Measurements from ENCODE around the gene CMTM7. TPM values are rescaled to one million over a fixed set of nuclear protein-coding genes. Genes with fewer than 3 reads are reported as not detected.

CMTM7 gene
- total and polyA plus RNA-seq, 10 of the 15 experiments (the other 5 are each of a cell fraction or from before 2014, with no cell fraction given): 3.7 to 36.4 (median 14.7) TPM

DNA sequence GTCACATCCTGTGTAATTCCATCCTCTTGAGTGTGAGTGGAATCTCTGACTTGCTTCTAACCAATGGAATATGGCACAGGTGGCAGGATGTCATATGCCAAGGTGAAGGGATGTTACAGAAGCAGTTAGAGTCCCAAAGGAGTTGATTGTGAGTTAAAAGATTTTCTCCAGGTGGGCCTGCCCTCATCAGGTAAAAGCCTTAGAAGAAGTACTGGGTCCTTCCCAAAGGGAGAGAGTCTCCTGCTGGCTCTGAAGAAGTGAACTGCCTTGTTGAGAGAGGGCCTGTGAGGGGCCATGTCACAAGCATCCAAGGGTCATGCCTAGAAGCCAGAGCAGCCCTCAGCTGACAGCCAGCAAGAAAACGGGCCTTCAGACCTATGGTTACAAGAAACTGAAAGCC is 13.1 kb downstream of the CMTM7 start:
- 54% methylated on average over 1 of the region's 1 CpG for WGBS (ENCODE audit: insufficient coverage, insufficient replicate concordance, low lambda C conversion rate, missing lambda C conversion rate)
- no peak for TF ChIP-seq NFIC (IDR thresholded peaks at IDR 0.05; ENCODE audit: low read depth, low read length)
- TF ChIP-seq ATF7 (IDR thresholded peaks at IDR 0.05; ENCODE audit: low read depth): no peak
- no peak for TF ChIP-seq TARDBP (IDR thresholded peaks at IDR 0.05; ENCODE audit: borderline replicate concordance)
- TF ChIP-seq, protein P1, sequence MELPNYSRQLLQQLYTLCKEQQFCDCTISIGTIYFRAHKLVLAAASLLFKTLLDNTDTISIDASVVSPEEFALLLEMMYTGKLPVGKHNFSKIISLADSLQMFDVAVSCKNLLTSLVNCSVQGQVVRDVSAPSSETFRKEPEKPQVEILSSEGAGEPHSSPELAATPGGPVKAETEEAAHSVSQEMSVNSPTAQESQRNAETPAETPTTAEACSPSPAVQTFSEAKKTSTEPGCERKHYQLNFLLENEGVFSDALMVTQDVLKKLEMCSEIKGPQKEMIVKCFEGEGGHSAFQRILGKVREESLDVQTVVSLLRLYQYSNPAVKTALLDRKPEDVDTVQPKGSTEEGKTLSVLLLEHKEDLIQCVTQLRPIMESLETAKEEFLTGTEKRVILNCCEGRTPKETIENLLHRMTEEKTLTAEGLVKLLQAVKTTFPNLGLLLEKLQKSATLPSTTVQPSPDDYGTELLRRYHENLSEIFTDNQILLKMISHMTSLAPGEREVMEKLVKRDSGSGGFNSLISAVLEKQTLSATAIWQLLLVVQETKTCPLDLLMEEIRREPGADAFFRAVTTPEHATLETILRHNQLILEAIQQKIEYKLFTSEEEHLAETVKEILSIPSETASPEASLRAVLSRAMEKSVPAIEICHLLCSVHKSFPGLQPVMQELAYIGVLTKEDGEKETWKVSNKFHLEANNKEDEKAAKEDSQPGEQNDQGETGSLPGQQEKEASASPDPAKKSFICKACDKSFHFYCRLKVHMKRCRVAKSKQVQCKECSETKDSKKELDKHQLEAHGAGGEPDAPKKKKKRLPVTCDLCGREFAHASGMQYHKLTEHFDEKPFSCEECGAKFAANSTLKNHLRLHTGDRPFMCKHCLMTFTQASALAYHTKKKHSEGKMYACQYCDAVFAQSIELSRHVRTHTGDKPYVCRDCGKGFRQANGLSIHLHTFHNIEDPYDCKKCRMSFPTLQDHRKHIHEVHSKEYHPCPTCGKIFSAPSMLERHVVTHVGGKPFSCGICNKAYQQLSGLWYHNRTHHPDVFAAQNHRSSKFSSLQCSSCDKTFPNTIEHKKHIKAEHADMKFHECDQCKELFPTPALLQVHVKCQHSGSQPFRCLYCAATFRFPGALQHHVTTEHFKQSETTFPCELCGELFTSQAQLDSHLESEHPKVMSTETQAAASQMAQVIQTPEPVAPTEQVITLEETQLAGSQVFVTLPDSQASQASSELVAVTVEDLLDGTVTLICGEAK (IDR thresholded peaks at IDR 0.05; ENCODE audit: borderline replicate concordance): no peak
- no peak for TF ChIP-seq RELA (IDR thresholded peaks at IDR 0.05; ENCODE audit: borderline replicate concordance, partially characterized antibody)
- Histone ChIP-seq H3K79me2 (ENCODE audit: control insufficient read depth, insufficient read depth, low read length) (no peaks in the 10 kb centered on the region), H3K9me3 (replicated peaks; ENCODE audit: control insufficient read depth, insufficient read depth, low read length) (no peaks in the 10 kb centered on the region; the same call in 2 of the 3 replicates), H3K4me1 (ENCODE audit: control insufficient read depth, insufficient read depth, low read length) (peaks cover 3% of the 10 kb centered on the region), H3K27ac (ENCODE audit: control insufficient read depth, insufficient read depth) (no peak overlapping the region), H4K20me1 (ENCODE audit: control insufficient read depth, insufficient read depth) (no peaks in the 10 kb centered on the region; the same call in 1 of the 2 replicates), H3K4me3 (no peak overlapping the region), H3K27me3 (replicated peaks in 1 of 2; ENCODE audit: control insufficient read depth in 2 of 2, insufficient read depth in 2 of 2, low read length in 1 of 2) (peaks cover 0 to 3% of the 10 kb centered on the region in 2 experiments; a peak in 1 of 4 replicates), H3K9ac (ENCODE audit: control insufficient read depth, insufficient read depth, low read length) (no peak overlapping the region), H3K36me3 (ENCODE audit: control insufficient read depth in 2 of 2, insufficient read depth in 2 of 2, low read length in 1 of 2) (no peaks in the 10 kb centered on the region), H3K4me2 (ENCODE audit: control insufficient read depth, insufficient read depth) (no peak overlapping the region), H2AFZ (ENCODE audit: control insufficient read depth, low read depth, low read length) (no peak overlapping the region)
- intact Hi-C loops (cut with micrococcal nuclease; ENCODE audit: unreplicated experiment) (no loop called here), in situ Hi-C loops (cut with MboI) (no loop called here)
- DNase-seq (ENCODE audit: low read depth, low spot score) (no peak), FAIRE-seq (no peak), ATAC-seq (no peak)
- RAD21 ChIA-PET (ENCODE audit: unreplicated experiment): interaction anchor here (1.0 to 1.2 kb wide), 2 partner anchors 20 to 28 kb away, joined by 4 read pairs; no protein-coding TSS in a partner anchor
- CTCF ChIA-PET: interaction anchor here (0.5 to 4.9 kb wide), 4 partner anchors 9 to 669 kb away, joined by 3 to 21 read pairs (median 8); no protein-coding TSS in a partner anchor
- no TSS peak for BruUV-seq (replicated peaks)
- SMC1A ChIA-PET (ENCODE audit: uncharacterized antibody, unreplicated experiment): interaction anchor here (1.9 to 3.4 kb wide), 3 partner anchors 10 to 36 kb away, joined by 4 to 14 read pairs (median 13); no protein-coding TSS in a partner anchor
- POLR2A ChIA-PET: interaction anchor here (1.4 kb wide), 1 partner anchor 9 kb away, joined by 6 read pairs; no protein-coding TSS in a partner anchor
